Mucosa of descending colon (tissue), 3 donors: Measurements from ENCODE around the gene EFNA1. TPM values are rescaled to one million over a fixed set of nuclear protein-coding genes. Genes with fewer than 3 reads are reported as not detected.
A peak's percentile ranks its signal among the peaks of the same experiment; 100 is the strongest.

Experiments
- ATAC-seq: fragments of 200-7000 bp; cut with Tn5 transposase; one replicate; pipeline ENCODE4 v1.9.1; 2020; ENCODE audit warnings: mild to moderate bottlenecking, moderate library complexity
- DNase-seq, 3 donors: peaks; one replicate each; pipeline ENCODE4 v3.0.0-alpha.2; 2020
- H3K36me3 ChIP-seq: fragments of 200-600 bp; one replicate; pipeline ENCODE4 v1.8.0; 2021; ENCODE audit warnings: low read depth, mild to moderate bottlenecking
- H3K4me1 ChIP-seq: fragments of 200-600 bp; one replicate; pipeline ENCODE4 v1.8.0; 2021; ENCODE audit warnings: low read depth, mild to moderate bottlenecking
- H3K4me3 ChIP-seq: fragments of 200-600 bp; one replicate; pipeline ENCODE4 v1.8.0; 2021; ENCODE audit warnings: mild to moderate bottlenecking
- H3K9me3 ChIP-seq: fragments of 200-600 bp; one replicate; pipeline ENCODE4 v1.8.0; 2021; ENCODE audit warnings: mild to moderate bottlenecking
- CTCF ChIP-seq: fragments of 200-600 bp; IDR thresholded peaks from one replicate; pipeline ENCODE4 v1.8.0; 2022; ENCODE audit warnings: antibody characterized with exemption, mild to moderate bottlenecking
- intact Hi-C, 2 donors: fragments of 100-400 bp; cut with DNase I in 1 of 2; cut with micrococcal nuclease in 1 of 2; formaldehyde crosslinking; loops; one replicate each; pipeline versions ENCODE4 v1.11.0 to v1.11.1; 2022; cut with DNase I, micrococcal nuclease
- total RNA-seq, 3 donors: library from RNA; stranded (reverse); fragmentation: NEBNext Ultra II Directional in 2 of 3; extraction: Animal tissue kit (Norgen Biotek cat#: 25700) in 2 of 3; gene quantifications; one replicate each; pipeline versions ENCODE4 v1.2.1 to v1.2.4, GENCODE V29; 2021 to 2023
- donor health status: DM: no; HTN: no; CAD: no; lungs with moderate emphysema.
- donor health status: DM: no; HTN: no; CAD: no.
- donor health status: DM: no; HTN: yes; CAD: no.

The EFNA1 gene
- total RNA-seq, 3 donors from 2014 or later = 46.3 to 198 (median 110) TPM

GRCh38 chr1:155083865-155084721 lies 43.6 kb upstream of the EFNA1 start:
- intact Hi-C loops = no loop called here
- Histone ChIP-seq H3K9me3 (no peaks in the 10 kb centered on the region), H3K36me3 (no peaks in the 10 kb centered on the region), H3K4me1 (peaks cover 63% of the 10 kb centered on the region), H3K4me3 (no peak overlapping the region)
- TF ChIP-seq CTCF = no peak
- ATAC-seq (no peak), DNase-seq (peak; percentile 65 to 85 (median 71))

DNA sequence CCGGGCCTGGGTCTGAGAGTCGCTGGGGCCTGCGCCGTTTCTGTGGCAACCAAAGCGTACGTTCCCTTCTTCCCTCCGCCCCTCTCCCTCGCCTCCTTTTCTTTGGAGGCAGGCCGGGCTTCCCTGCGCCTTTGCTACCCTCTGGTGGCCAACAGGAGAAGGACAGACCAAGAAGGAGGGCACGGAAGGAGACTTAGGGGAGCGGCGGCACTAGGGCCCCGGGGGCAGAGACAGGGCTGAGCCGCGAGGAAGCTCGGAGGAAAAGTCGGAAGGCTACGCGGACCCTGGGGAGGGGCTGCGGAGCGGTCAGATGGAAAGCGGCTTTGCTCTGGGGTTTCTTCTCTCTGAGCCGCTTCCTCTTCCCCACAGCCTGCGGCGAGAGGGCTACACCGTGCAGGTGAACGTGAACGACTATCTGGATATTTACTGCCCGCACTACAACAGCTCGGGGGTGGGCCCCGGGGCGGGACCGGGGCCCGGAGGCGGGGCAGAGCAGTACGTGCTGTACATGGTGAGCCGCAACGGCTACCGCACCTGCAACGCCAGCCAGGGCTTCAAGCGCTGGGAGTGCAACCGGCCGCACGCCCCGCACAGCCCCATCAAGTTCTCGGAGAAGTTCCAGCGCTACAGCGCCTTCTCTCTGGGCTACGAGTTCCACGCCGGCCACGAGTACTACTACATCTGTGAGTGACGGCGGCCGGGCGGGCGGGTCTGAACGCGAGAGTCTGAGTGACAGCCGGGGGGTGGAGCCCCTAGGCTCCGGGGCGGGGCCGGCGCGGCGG lies 42.8 kb upstream of the EFNA1 start:
- H3K4me3 ChIP-seq = peak overlapping the region; percentile 40
- DNase-seq = peak; percentile 95 to 97 (median 96)
- peak; percentile 85 for TF ChIP-seq CTCF
- no peaks in the 10 kb centered on the region for H3K36me3 ChIP-seq
- no peaks in the 10 kb centered on the region for H3K9me3 ChIP-seq
- H3K4me1 ChIP-seq = peaks cover 55% of the 10 kb centered on the region
- intact Hi-C loops = no loop called here
- ATAC-seq = peak; percentile 74

DNA sequence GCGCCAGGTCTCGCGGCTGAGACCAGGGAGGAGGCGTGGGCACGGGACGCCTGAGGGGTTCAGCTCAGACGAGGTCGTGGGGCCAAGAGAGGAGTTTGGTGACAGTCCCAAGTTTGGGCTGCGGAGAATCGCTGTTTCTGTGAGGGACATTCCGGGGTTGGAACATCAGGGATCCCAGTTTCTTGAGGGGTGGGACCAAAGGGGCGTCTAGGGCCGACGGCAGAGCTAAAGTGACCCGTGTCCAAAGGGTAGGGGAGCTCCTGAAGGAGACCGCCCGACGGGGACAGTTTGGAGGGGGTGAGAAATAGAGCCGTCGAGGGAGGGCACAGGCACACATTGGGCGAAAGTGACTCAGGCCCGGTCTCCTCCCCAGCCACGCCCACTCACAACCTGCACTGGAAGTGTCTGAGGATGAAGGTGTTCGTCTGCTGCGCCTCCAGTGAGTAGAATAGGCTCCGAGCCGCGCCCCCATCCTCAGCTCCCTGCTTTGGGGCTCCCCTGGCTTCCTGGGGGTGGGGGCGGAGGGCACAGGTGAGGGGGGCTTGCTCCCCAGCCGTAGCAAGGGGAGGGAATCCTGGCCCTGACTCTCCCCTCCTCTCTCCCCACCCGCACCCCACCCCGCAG lies 42.1 kb upstream of the EFNA1 start:
- no peak for TF ChIP-seq CTCF
- Histone ChIP-seq H3K36me3 (no peaks in the 10 kb centered on the region), H3K9me3 (no peaks in the 10 kb centered on the region), H3K4me3 (peak overlapping the region; percentile 40), H3K4me1 (peaks cover 48% of the 10 kb centered on the region)
- DNase-seq (peak; percentile 83 to 90 (median 85)), ATAC-seq (peak; percentile 47)
- intact Hi-C loops = no loop called here

- Histone ChIP-seq H3K4me1 (peaks cover 43% of the 10 kb centered on the region), H3K9me3 (no peaks in the 10 kb centered on the region), H3K36me3 (no peaks in the 10 kb centered on the region), H3K4me3 (no peak overlapping the region)
- ATAC-seq = peak; percentile 20
- intact Hi-C loops = no loop called here
- peak; percentile 81 to 87 (median 85) for DNase-seq
- peak; percentile 98 for TF ChIP-seq CTCF
Observed at GRCh38 chr1:155086128-155086741, 41.4 kb upstream of the EFNA1 start.

GRCh38 chr1:155086856-155087535 lies 40.7 kb upstream of the EFNA1 start:
- intact Hi-C loops = no loop called here
- no peak for ATAC-seq
- H3K4me3 ChIP-seq = no peak overlapping the region
- H3K9me3 ChIP-seq = no peaks in the 10 kb centered on the region
- peak in 1 of 3 donors; percentile 43 for DNase-seq
- H3K4me1 ChIP-seq = peaks cover 38% of the 10 kb centered on the region
- H3K36me3 ChIP-seq = no peaks in the 10 kb centered on the region
- no peak for TF ChIP-seq CTCF
